IPS DF 4.7 (cell line): ENCODE results near the gene DPYD.
"Not testable (repeated sequence)": the region's sequence is repeated elsewhere in the genome, so short reads cannot be mapped to it uniquely, and the experiment has no call there.

Source experiments
- DNase-seq: peaks from one replicate; pipeline ENCODE4 v3.0.0-alpha.2; 2013; ENCODE audit warnings: low spot score; ENCODE audit errors: extremely low read depth

The DPYD gene

DNA sequence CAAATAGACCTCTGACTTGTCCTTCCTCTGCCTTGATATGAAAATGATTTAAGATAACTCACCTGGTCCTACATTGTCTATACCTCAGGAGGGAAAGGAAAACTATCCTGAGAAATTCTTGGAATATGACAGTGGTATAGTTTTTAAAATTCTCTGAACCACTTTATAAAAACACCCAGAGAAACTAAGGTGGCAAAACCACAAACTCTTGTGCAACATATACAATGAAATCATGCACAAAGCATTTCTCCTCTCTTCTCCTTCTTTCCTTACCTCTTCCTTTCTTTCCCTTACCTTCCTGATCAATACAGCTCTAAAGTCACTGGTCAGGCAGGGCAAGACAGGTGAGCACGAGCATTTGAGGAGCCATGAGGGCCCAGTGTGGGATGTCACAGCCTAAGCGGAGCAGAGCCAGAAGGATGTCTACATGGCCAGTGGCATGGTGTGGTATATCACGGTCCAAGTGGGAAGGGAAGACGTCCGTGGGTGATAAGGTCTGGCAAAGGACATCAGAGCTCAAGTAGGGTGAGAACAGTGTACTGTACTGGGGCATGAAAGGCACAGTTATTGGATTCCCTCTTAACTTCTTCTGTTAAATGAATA lies 543.3 kb downstream of the DPYD start:
- no peak for DNase-seq

DNA sequence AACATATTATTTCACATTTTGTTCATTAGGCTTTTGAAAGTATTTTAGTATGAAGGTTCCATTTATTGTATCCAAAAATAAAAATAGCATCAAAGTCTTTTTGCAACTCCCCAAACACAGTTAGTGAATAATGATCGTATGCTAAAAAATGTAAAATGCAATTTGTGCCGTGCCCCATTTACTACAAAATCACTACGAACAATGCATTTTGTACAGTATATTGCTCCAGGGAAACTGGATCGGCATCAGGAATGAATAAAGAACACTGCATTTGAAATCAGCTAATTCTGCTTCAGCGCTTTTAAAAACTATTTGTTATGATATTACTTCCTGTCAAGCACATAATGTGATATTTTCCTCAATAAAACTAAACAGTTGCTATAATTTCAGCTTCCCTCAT lies 547.8 kb downstream of the DPYD start:
- no peak for DNase-seq

DNA sequence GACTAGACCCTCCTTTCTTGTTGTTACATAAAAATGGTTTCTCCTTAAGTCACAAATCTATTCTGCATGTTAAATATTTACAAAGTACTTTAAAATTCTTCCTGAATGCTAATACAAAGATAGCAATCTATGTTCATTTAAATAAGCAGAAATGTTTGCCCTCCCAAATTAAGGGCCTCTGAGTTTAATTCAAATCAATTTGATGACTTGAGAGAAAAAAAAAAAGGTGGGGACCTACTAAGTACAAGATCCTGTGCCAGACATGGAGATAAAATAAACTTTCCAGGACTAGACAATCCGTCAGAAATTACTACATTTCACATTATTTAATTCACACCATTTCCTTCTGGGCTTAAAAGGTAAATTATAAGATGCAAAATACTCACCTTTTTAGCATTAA lies 548.3 kb downstream of the DPYD start:
- DNase-seq = no peak

DNA sequence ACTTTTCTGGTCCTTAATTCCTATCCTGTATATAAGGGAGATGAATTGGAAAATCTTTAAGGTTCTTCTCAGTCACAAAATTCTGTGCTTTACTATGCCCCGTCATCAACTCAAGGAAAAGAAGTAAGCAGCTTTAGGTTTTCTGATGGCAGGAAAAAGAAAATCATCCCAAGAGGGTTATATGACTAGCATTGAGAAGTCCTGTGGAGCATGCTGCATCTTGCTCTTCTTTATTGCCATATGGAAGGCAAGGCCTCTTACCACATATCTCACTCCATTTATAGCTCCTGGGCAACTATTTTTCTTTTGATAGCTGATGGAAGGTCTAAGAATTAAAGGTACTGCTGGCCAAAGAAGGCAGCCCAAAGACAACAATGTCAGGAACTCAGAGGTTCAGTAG lies 552.5 kb downstream of the DPYD start:
- no peak for DNase-seq

DNA sequence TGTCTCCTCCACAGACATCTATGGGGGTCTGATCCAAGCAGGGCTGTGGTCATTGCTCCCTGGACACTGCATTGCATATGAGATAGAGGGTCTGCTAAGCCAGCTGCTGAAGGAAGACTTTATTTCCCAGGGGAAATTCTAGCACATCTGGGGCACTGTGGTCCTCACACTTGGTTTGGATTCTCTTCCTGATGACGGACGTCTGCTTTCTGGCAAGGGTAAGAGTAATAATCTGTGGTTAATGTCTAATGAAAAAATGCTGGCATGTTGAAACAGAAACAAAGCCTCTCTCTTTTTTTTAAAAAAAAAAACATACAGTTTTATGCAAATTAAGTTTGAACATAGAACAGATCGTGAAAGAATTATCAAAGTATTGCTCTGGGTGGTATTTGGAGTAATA lies 553.9 kb downstream of the DPYD start:
- DNase-seq = no peak

DNA sequence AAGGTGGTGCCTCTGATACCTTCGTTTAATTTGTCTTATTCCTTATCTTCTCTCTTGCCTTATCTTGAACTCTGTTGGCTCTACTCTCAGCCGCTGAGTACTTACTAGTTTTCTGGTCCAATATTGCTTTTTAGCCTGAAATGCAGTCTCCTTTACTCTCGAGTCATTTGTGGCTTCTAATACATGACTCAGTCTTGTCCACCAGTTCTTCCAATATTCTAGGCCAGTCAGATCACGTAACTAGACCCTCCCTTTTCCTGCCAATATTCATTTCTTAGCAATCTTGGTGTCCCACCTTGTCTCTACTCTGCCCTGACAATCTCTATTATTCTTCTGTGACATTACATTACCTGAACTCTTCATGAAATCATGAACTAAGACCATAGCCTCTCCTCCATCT lies 555.8 kb downstream of the DPYD start:
- no peak for DNase-seq

DNA sequence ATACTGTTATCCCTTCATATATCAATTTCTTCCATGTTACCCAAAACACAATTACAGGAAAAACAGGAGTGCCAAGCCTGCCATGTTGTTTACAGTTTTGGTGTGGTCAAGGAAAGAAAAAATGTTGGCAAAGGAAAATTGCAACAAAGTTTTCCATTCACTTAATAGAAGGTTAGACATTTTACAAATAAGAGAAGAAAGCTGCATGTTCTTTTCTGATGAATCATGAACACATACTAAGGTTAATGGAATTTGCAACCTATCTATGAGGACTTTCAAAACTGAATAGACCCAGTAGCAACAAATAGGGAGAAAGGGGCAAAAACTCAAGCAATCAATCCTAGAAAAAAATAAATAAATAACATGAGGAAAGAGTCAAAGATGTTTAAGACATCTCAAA lies 556.7 kb downstream of the DPYD start:
- no peak for DNase-seq

DNA sequence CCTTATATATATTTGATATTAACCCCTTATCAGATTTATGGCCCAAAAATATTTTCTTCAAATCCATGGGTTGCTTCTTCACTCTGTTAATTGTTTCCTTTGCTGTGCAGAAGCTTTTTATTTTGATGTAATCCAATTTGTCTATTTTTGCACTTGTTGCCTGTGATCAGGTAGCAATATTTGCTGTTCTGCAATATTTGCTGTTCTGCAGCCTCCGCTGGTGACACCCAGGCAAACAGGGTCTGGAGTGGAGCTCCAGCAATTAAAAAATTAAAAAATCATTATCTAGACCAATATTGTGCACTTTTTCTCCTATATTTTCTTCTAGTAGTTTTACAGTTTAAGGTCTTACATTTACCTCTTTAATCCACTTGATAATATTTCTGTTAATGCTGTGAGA lies 564.5 kb downstream of the DPYD start:
- DNase-seq = no peak

DNA sequence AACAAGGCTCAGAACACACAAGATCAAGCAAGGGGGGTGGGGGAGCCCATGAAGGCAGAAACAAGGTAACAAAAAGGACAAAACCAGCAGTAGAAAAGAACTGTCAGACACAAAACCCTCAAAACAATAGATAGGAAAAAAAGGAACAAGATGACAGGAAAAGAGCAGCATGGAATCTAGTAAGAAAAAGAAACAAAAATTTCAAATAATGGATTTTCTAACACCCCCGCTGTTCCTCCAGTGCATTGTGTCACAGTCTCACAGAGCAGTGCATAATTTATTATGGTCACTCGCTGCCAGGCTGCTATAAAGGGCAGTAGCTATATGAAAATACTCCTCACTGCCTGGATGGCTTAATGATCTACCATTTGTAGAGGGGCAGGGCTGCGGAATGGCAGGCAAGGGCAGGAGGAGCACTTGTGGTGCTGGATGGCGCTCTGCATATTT lies 567.9 kb downstream of the DPYD start:
- no peak for DNase-seq

DNA sequence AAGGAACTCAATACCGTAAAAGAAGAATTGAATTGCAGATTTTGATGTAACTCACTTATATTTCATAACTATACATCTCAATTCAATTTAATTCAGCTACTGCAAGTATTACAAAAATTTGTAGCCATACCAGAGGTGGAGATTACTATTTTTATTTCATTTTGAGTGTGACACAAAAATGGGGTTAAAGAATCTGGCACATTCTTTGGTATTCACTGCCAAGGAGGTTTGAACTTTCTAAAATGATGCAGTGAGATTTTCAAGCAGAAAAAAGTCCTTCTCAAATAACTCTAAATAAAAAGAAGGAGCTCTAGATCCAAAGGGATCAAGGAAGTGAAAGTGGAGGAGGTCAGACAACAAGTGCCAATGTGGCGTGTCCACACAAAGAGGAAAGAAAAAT lies 569.0 kb downstream of the DPYD start:
- DNase-seq = no peak

DNA sequence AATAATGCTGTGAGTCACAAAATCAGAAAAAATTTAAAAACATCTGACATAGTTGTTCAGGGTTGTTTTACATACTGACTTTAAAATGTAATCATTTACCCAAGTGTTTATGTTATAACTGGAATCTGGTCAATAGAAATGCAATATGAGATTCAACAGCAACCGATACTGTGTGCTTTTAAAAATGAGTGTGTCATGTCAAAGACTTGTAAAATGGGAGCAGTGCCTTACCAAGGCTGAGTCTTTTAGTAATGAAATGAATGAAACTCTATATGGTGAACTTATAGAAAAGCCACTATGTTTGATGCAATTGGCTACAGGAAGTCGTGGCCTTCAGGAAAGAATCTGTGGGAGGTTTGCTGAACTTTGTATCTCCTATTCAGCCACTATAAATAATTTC lies 570.2 kb downstream of the DPYD start:
- no peak for DNase-seq

DNA sequence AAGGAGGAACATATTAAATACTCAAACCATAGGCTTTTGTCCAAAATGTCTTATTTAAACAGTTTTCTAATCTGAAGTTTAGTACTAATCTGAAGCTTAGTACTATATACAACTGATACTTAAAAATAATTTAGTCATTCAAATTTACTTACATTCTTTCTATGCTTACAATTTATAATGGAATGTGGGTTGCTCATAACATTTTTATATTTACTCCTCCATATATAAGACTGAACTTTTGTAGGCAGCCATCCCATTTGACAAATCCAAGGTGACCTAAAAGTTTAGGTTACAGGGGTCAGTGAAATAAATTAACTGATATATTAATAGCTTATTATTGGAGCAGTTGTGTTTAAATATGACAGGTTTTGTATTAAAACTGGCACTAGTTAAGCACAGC lies 570.6 kb downstream of the DPYD start:
- DNase-seq = no peak

DNA sequence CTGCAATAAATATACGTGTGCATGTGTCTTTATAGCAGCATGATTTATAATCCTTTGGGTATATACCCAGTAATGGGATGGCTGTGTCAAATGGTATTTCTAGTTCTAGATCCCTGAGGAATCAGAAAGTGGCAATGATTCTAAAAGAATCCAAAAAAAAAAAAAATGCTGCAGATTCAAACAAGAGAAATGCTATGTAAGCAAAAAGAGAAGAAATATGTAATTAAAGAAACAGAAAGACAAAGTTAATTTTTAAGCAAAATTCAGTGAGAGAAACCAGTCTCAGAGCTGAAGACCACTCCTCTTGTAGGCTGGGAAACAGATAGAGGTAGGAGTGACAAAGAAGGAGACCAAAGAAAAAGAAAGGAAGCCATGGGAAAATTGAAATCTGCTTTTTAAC lies 571.0 kb downstream of the DPYD start:
- not testable (repeated sequence) for DNase-seq

DNA sequence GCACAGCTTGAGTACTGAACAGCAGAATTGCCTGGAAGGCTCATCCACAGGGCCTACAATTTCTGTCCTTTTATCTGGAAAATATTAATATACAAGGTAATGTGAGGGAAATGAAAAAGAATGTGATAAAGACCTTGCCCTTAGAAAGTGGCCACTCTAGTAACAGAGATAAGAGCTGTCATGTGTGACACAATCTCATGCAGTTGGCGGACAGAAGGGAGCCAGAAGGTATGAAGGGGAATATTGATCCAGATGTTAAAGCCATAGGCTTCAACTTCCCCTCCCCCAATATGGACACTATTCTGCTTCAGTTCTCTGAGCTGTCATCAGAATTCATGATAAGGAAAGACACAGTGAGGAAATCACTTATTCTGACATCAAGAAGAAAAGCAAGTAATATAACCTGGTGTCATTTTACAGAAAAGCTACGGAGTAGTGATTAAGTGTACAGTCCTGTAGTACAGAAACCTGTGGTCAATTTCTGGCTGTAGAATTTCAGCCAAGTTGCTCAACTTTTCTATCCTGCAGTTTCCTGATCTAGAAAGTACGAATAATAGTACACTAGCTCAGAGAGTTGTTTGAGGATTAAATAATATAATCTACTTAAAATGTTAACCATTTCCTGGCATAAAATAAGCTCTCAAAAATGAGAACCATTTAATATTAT lies 572.1 kb downstream of the DPYD start:
- DNase-seq = no peak

DNA sequence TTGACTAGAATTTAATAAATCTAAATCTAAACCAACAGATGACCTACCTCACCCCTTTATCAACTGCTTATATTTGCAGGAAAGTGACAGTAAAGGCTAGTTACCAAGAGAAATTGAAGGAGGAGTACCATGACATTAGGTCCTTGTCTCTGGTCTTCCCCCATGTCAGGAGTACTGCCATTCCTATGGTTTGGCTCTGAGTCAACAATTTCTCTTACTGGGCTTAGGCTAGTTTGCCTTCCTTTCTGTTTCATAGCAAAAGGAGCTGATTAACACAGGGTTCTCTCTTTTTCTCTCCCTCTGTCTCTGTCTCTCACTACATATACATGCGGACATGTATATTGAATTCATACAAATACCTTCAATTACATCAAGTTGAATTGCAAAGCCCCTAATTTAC lies 579.9 kb downstream of the DPYD start:
- no peak for DNase-seq

DNA sequence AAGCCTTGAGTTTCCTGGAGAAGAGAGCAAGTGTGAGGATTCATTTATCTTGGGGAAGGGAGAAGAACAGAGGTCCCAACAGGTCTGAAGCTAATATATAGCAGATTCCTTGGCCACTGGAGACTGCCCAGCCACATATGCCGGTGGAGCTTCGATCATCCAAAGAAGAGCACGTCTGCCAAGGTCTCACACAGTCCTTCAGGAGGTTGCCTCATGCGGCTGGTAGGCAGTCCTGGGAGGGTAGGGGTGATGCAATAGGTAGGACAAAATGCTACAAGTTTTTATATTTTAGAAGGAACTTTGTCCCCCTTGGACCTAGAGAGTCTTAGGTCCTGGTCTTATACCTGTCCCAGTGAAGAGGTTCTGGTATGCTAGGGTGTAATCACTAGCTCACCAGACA lies 582.5 kb downstream of the DPYD start:
- DNase-seq = no peak

DNA sequence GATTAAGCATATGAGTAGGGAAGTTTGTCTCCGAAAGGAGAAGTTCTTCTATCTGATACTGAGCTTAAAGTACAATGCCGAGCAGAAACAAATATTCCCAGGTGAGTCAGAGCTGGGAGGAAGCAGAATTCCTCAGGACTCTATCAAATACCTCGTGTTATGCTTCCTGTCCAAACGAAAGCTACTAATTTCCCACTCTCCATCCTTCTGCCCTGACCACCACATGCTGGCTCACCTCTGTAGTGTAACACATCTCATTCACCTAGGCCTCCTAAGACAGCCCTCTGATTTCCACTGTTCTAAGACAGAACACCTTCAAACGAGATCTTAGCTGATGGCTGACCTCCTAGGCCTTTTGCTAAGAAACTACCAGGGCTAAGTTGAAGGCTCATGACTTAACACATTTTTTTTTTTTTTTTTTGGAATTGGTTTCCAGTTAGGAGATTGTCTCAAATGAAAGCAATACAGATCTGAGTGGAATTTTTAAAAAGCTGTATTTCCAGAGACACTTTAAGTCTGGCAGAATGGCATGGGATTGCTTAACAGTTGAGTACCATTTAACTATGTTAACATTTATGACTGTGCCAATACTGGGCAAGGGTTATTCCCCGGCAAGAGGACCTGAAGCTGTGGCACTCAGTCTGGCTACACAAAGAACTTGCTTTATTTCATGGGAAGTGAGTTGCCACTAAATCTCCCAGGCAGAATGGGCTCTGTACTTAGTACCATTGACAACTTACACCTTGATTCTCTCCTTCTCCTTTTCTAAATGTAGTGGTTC lies 583.4 kb downstream of the DPYD start:
- no peak for DNase-seq

DNA sequence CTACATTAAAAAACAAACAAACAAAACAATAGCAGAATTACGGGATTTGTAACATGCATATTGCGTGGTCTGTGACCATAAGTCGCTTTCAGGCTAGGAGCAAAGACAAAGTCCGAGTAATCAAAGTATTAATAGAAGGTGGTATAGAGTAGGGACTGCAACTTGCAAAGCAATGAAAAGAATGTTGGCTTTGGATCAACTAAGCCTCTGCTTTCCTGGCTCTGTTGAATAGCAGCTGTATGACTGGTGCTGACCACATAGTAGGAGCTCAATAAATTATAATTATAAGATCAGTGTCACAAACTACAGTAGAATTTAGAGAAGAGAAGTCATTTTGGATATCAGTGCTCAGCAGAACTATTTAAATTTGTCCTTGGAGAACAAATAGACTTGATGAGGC lies 586.4 kb downstream of the DPYD start:
- DNase-seq = no peak

DNA sequence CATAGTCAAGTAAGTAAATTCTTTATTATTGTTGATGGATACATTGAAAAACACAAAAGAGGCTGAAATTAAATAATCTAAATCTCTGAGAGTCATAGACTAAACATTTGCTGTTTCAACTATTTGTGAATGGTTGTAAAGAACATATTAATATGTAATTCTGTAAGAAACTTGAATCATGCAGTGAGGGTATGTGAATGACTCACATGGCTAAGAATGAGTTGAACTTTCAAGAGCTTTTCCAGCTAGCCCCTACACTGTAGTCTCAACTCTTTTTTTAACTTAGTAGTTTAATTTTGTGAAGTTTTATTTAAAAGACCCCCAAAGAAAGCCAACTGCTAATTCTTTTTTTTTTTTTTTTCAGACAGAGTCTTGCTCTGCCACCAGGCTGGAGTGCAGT lies 588.1 kb downstream of the DPYD start:
- DNase-seq = no peak

DNA sequence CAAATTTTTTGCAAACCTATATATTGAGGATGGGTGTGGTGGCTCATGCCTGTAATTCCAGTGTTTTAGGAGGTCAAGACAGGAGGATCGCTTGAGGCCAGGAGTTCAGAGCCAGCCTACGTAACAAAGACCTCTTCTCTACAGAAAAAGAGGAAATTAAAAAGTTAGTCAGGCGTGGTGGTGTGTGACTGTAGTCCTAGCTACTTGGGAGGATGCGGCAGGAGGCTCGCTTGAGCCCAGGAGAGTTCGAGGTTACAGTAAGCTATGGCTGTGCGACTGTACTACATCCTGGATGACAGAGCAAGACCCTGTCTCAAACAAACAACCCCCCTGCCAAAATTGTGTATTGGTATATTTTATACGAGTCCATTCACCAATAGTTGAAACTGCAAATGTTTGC lies 589.7 kb downstream of the DPYD start:
- no peak for DNase-seq

DNA sequence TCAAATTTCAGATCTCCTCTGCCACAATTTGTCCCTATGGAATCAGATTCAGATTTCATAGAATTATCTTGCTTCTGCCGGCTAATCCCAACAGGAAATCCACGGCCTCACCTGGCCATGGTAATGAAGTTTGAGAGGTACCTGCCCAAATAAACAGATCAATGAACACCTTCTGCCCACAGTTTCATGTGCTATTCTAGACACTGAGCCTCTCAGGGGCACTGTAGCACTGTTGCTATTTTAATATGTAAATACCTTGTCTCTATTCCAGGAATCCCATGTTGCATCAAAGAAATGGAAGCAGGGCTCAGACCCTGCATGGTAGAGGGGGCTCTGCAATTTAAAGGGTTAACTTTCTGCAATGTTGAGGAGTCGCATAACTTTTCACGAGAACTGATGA lies 606.1 kb downstream of the DPYD start:
- DNase-seq = no peak

DNA sequence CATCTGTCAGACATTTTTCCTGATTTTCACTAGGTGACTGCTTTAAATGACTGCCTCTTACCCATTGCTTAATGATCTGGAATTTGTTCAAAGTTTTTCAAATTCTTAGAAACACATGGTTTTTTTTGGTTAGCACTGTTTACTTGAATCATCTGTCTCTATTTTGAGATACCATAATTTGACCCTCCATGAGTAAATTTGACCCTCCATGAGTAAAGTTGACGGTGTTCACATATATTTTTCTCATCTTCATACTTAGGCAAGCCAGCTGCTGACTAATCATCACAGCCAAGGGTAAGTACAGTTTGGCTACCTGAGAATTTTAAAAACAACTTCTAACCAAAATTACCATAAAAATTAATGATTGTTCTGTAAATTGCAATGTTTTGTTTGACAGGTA lies 612.7 kb downstream of the DPYD start:
- DNase-seq = no peak

DNA sequence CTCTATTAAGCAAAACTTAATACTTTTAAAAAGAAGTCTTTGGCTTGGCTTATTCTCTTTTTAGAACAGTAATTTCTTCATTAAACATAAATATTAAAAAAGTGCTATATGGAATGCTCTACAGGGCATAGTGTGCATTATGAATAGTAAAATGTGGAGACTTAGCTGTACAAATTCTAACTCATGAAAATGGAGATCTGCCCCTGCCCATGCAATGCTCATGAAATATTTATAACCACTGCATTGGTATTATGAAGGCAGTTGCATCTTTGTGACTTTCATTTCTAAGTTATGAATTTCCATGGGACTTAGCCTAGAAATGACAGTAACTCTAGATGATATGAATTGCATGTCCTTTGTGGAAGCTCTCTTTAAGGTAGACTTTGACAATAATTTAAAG lies 613.3 kb downstream of the DPYD start:
- no peak for DNase-seq
